ENCODE measurements around the gene ST3GAL4. TPM values are rescaled to one million over a fixed set of nuclear protein-coding genes. Genes with fewer than 3 reads are reported as not detected.

The ST3GAL4 gene
- total and polyA plus RNA-seq, 2 experiments from 2014 or later = 27.3 to 53.3 TPM

GRCh38 chr11:126348806-126349582, 6.5 kb upstream of the ST3GAL4 start:
- Histone ChIP-seq H4K20me1 (ENCODE audit: insufficient read depth) (no peaks in the 10 kb centered on the region), H3K27me3 (replicated peaks; ENCODE audit: insufficient read depth) (no peaks in the 10 kb centered on the region), H3K9me3 (ENCODE audit: low read depth) (no peaks in the 10 kb centered on the region), H3K9me2 (ENCODE audit: insufficient read depth) (no peaks in the 10 kb centered on the region), H3K79me2 (ENCODE audit: insufficient read depth) (peaks cover 51% of the 10 kb centered on the region), H3K4me2 (ENCODE audit: unreplicated experiment) (peak overlapping the region; percentile 11), H2AFZ (0 out of 2 replicates have a peak overlapping the region, but pooled peaks have one; percentile 3), H3K36me3 (ENCODE audit: low read depth) (no peaks in the 10 kb centered on the region), H3K9ac (peak overlapping the region; percentile 12; the same call in 1 of the 2 replicates), H3F3A (ENCODE audit: insufficient read depth) (peaks cover 39% of the 10 kb centered on the region), H3K4me1 (ENCODE audit: insufficient read depth) (peaks cover 66% of the 10 kb centered on the region), H3K27ac (peak overlapping the region; percentile 63), H3K4me3 (no peak overlapping the region)
- 22 to 27% methylated on average over 8 of the region's 8 CpGs for WGBS, 2 experiments (ENCODE audit: low coverage in 1 of 2, low lambda C conversion rate in 2 of 2, missing lambda C conversion rate in 2 of 2)
- DNase-seq = peak; percentile 81
- no peak for TF ChIP-seq EZH2 (IDR thresholded peaks at IDR 0.05; ENCODE audit: insufficient read depth, poor library complexity, severe bottlenecking)
- TF ChIP-seq EZH2phosphoT487 (IDR thresholded peaks at IDR 0.05; ENCODE audit: insufficient read depth, low read depth) = no peak
- in situ Hi-C loops (cut with MboI) = no loop called here

- no peak overlapping the region for H3K4me3 ChIP-seq
- 43 to 50% methylated on average over 5 of the region's 5 CpGs for WGBS, 2 experiments (ENCODE audit: low coverage in 1 of 2, low lambda C conversion rate in 2 of 2, missing lambda C conversion rate in 2 of 2)
- no peak for TF ChIP-seq EZH2 (IDR thresholded peaks at IDR 0.05; ENCODE audit: insufficient read depth, poor library complexity, severe bottlenecking)
- no peak for TF ChIP-seq EZH2phosphoT487 (IDR thresholded peaks at IDR 0.05; ENCODE audit: insufficient read depth, low read depth)
- DNase-seq = no peak
- H3K4me2 ChIP-seq (ENCODE audit: unreplicated experiment) = no peak overlapping the region
- H3K27ac ChIP-seq = no peak overlapping the region
- H3K4me1 ChIP-seq (ENCODE audit: insufficient read depth) = peaks cover 64% of the 10 kb centered on the region
- no peaks in the 10 kb centered on the region for H3K36me3 ChIP-seq (ENCODE audit: low read depth)
- H4K20me1 ChIP-seq (ENCODE audit: insufficient read depth) = no peaks in the 10 kb centered on the region
- H2AFZ ChIP-seq = no peak overlapping the region
- no peaks in the 10 kb centered on the region for H3K27me3 ChIP-seq (replicated peaks; ENCODE audit: insufficient read depth)
- H3K9ac ChIP-seq = no peak overlapping the region
- peaks cover 34% of the 10 kb centered on the region for H3F3A ChIP-seq (ENCODE audit: insufficient read depth)
- no peaks in the 10 kb centered on the region for H3K9me3 ChIP-seq (ENCODE audit: low read depth)
- no peaks in the 10 kb centered on the region for H3K9me2 ChIP-seq (ENCODE audit: insufficient read depth)
- in situ Hi-C loops (cut with MboI) = no loop called here
- H3K79me2 ChIP-seq (ENCODE audit: insufficient read depth) = peaks cover 60% of the 10 kb centered on the region
Observed at GRCh38 chr11:126350836-126351235, 4.7 kb upstream of the ST3GAL4 start.

- Histone ChIP-seq H4K20me1 (ENCODE audit: insufficient read depth) (no peaks in the 10 kb centered on the region), H3K4me1 (ENCODE audit: insufficient read depth) (peaks cover 56% of the 10 kb centered on the region), H3K9me3 (ENCODE audit: low read depth) (no peaks in the 10 kb centered on the region), H3K36me3 (ENCODE audit: low read depth) (no peaks in the 10 kb centered on the region), H3K9me2 (ENCODE audit: insufficient read depth) (no peaks in the 10 kb centered on the region), H3K27ac (peak overlapping the region; percentile 95), H2AFZ (no peak overlapping the region), H3K79me2 (ENCODE audit: insufficient read depth) (peaks cover 72% of the 10 kb centered on the region), H3F3A (ENCODE audit: insufficient read depth) (peaks cover 24% of the 10 kb centered on the region), H3K9ac (no peak overlapping the region), H3K4me3 (no peak overlapping the region), H3K27me3 (replicated peaks; ENCODE audit: insufficient read depth) (no peaks in the 10 kb centered on the region), H3K4me2 (ENCODE audit: unreplicated experiment) (no peak overlapping the region)
- in situ Hi-C loops (cut with MboI) = no loop called here
- WGBS, 2 experiments (ENCODE audit: low coverage in 1 of 2, low lambda C conversion rate in 2 of 2, missing lambda C conversion rate in 2 of 2) = 51 to 60% methylated on average over 3 of the region's 3 CpGs
- TF ChIP-seq EZH2phosphoT487 (IDR thresholded peaks at IDR 0.05; ENCODE audit: insufficient read depth, low read depth) (no peak), EZH2 (IDR thresholded peaks at IDR 0.05; ENCODE audit: insufficient read depth, poor library complexity, severe bottlenecking) (no peak)
- no peak for DNase-seq
Observed at GRCh38 chr11:126352163-126352562, 3.3 kb upstream of the ST3GAL4 start.

GRCh38 chr11:126352934-126353801, 2.3 kb upstream of the ST3GAL4 start:
- Histone ChIP-seq H3K36me3 (ENCODE audit: low read depth) (no peaks in the 10 kb centered on the region), H3K4me3 (peak overlapping the region; percentile 23), H3K79me2 (ENCODE audit: insufficient read depth) (peaks cover 72% of the 10 kb centered on the region), H3K4me2 (ENCODE audit: unreplicated experiment) (peak overlapping the region; percentile 33), H3F3A (ENCODE audit: insufficient read depth) (peaks cover 24% of the 10 kb centered on the region), H4K20me1 (ENCODE audit: insufficient read depth) (no peaks in the 10 kb centered on the region), H3K9me2 (ENCODE audit: insufficient read depth) (no peaks in the 10 kb centered on the region), H3K9me3 (ENCODE audit: low read depth) (no peaks in the 10 kb centered on the region), H2AFZ (no peak overlapping the region), H3K27me3 (replicated peaks; ENCODE audit: insufficient read depth) (no peaks in the 10 kb centered on the region), H3K27ac (peak overlapping the region; percentile 95), H3K4me1 (ENCODE audit: insufficient read depth) (peaks cover 62% of the 10 kb centered on the region), H3K9ac (peak overlapping the region; percentile 65)
- WGBS, 2 experiments (ENCODE audit: low coverage in 1 of 2, low lambda C conversion rate in 2 of 2, missing lambda C conversion rate in 2 of 2) = 16 to 44% methylated on average over 4 of the region's 4 CpGs
- DNase-seq = peak; percentile 90
- no peak for TF ChIP-seq EZH2phosphoT487 (IDR thresholded peaks at IDR 0.05; ENCODE audit: insufficient read depth, low read depth)
- TF ChIP-seq EZH2 (IDR thresholded peaks at IDR 0.05; ENCODE audit: insufficient read depth, poor library complexity, severe bottlenecking) = no peak
- in situ Hi-C loops (cut with MboI) = no loop called here

All from GM23248 (cell line).